Fibroblast of pulmonary artery (primary cell): ENCODE results near the gene SGSM2.

Experiments used
- DNase-seq: peaks from one replicate; pipeline ENCODE4 v3.0.0-alpha.2; 2010; ENCODE audit warnings: low read depth
- H3K4me3 ChIP-seq: replicated peaks from 2 replicates; pipeline ENCODE4 v1.5.1; 2011; ENCODE audit warnings: low read depth, mild to moderate bottlenecking, control low read depth, low read length, moderate library complexity
- CTCF ChIP-seq: IDR thresholded peaks from 2 replicates; pipeline ENCODE4 v1.5.1; 2011; ENCODE audit warnings: mild to moderate bottlenecking, control low read depth, low read length, inconsistent platforms; ENCODE audit errors: missing control alignments

The SGSM2 gene

DNA sequence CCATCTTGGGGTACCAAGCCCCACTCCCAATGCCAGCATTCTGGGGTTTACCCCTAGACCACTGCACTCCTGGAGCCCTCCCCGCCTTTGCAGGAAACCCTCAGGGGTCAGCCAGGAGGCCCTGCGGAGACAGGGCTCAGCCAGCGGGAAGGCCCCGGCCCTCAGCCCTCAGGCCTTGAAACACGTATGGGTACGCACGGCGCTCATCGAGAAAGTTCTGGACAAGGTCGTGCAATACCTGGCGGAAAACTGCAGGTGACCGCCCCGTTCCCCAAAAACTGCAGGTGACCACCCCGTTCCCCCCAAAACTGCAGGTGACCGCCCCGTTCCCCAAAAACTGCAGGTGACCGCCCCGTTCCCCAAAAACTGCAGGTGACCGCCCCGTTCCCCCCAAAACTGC is 24.7 kb downstream of the SGSM2 start:
- no peak overlapping the region for H3K4me3 ChIP-seq
- TF ChIP-seq CTCF = no peak
- no peak for DNase-seq

GRCh38 chr17:2362416-2362815 is 25.1 kb downstream of the SGSM2 start:
- no peak for DNase-seq
- H3K4me3 ChIP-seq = no peak overlapping the region
- no peak for TF ChIP-seq CTCF

- DNase-seq = no peak
- no peak overlapping the region for H3K4me3 ChIP-seq
- TF ChIP-seq CTCF = no peak
These were observed 25.6 kb downstream of the SGSM2 start for GRCh38 chr17:2362881-2363280.

- DNase-seq = no peak
These were observed 26.0 kb downstream of the SGSM2 start for GRCh38 chr17:2363318-2363717.

DNA sequence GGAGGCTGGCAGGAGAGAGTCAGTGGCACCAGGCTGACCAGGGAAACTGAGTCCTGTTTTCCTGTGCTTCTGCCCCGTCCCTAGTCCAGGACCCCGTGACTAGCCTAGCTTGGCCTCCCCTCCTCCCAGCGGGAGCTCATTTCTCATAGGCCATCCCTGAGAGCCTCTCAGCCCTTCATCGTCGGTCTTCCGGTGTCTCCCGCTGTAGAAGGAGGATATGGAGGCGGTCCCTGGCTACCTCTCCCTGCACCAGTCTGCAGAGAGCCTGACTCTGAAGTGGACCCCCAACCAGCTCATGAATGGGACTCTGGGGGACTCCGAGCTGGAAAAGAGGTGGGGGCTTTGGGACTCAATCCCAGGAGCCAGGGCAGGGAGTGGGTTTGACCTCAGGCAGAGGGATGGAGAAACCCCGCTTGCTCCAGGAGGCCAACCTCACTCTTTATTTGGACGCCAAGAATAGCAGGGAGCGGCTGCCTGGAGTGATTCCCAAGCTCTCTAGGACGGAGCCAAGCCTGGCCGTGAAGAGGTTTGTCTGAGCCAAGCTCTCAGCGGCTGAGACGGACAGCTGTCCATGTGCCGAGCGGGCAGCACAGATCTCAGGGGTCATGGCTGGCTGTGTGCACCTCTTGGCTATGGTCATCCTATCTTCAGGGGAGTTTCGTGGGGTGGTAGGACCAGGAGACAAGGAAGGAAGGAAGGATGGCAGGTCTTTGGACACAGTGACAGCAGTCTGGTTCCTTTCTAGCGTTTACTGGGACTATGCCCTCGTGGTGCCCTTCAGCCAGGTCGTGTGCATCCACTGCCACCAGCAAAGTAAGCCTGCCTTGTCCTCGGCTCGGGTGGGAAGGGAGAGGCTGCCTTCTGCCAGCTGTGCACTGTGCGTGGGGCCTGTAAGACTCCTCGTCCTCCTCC is 26.8 kb downstream of the SGSM2 start:
- no peak overlapping the region for H3K4me3 ChIP-seq
- DNase-seq = no peak
- TF ChIP-seq CTCF = no peak

More at GRCh38 chr17:2363318-2363717, 26.0 kb downstream of the SGSM2 start:
- TF ChIP-seq CTCF = no peak
- no peak overlapping the region for H3K4me3 ChIP-seq

GRCh38 chr17:2364763-2365116 is 27.4 kb downstream of the SGSM2 start:
- DNase-seq = no peak
- TF ChIP-seq CTCF = no peak
- no peak overlapping the region for H3K4me3 ChIP-seq

DNA sequence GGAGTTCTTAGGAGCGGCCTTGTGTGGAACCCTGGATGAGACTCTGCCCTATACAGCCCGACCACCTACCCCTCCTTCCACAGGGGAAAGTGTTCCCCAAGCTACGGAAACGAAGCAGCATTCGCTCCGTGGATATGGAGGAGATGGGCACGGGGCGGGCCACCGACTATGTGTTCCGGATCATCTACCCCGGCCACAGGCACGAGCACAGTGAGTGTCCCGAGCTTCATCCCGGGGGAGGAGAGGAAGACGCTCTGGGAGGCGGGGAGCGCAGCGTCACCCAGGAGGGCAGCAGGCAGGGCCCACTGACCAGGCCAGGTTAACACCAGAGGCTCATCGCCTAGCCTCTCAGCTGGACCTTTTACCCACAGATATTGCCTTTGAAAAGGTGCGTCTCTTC is 27.8 kb downstream of the SGSM2 start:
- DNase-seq = no peak
- TF ChIP-seq CTCF = no peak
- H3K4me3 ChIP-seq = no peak overlapping the region
